ENCODE results near the gene RHEX. TPM values are rescaled to one million over a fixed set of nuclear protein-coding genes. Genes with fewer than 3 reads are reported as not detected.

The RHEX gene
- total RNA-seq, 3 donors from 2014 or later = not detected

DNA sequence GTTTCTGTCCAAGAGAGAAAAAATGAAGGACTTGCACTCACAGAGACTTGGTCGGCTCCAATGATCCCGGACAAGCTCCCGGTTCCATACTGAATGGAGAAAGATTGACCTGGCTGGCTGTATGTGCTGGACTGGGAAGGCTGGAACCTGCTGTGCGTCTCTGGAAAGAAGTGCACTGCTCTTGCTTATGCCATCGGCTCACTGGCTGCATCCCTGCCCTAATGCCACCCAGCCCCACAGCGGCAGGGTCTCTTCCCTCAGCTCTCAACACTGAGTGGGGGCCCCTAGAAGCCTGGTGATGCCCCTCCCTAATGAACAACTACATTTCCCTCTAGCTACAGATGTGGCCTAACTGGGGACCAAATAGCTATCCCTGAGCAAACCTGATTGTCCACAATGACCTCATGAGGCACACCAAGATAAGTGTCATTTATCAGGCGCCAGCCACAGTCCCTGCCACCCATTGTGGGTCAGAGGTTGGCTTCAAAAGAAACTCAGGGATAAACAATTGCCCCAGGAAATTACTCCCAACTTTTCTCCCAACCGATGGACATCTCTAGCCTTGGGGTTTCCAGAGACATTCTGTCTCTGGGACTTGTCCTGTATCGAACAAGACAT lies 31.9 kb upstream of the RHEX start:
- H3K36me3 Mint-ChIP-seq (ENCODE audit: insufficient read depth) = no peaks in the 10 kb centered on the region
- H3K4me3 Mint-ChIP-seq = no peak overlapping the region
- no peaks in the 10 kb centered on the region for H3K4me1 Mint-ChIP-seq (ENCODE audit: low read depth)
- no peak for ATAC-seq
- H3K27me3 Mint-ChIP-seq (ENCODE audit: low read depth) = peaks cover 12% of the 10 kb centered on the region
- no peaks in the 10 kb centered on the region for H3K9me3 Mint-ChIP-seq
- DNase-seq = no peak

DNA sequence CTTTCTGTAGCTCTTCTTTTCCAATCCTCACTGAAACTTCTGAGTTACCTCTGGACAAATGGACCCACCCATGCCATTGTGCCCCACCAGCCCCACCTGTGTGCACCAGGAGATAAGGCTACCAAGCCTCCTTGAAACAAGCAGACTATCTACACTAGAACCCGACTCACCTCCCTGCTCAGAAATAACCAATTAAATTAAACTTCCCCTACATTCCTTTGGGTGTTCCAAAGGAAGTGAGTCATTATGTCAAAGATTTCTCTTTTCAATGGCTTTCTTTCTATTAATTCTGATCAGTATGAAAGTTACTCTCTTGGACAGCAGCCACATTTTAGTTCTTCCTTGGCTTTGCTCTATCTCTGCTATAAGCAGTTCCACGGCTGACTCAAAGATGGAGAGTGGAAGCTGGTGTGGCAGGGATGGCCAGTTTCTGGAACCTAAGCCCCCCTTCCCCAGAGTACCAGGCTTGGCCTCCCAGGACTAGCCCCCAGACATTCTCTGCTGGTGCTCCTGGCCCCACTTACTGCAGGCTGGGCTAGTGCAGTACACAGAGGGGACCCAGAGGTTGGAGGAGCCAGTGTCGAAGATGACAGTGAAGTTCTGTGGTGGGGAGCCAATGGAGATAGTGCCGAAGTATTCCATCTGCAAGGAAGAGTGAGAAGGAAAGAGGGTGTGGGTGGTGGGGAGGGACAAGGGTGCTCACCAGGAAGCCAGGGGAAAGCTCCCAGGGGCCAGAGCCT lies 31.2 kb upstream of the RHEX start:
- ATAC-seq (no peak), DNase-seq (no peak)
- H3K4me1 Mint-ChIP-seq (ENCODE audit: low read depth) = no peaks in the 10 kb centered on the region
- no peaks in the 10 kb centered on the region for H3K36me3 Mint-ChIP-seq (ENCODE audit: insufficient read depth)
- peaks cover 12% of the 10 kb centered on the region for H3K27me3 Mint-ChIP-seq (ENCODE audit: low read depth)
- H3K9me3 Mint-ChIP-seq = no peaks in the 10 kb centered on the region
- no peak overlapping the region for H3K4me3 Mint-ChIP-seq

GRCh38 chr1:206022766-206023165 lies 30.2 kb upstream of the RHEX start:
- Mint-ChIP-seq H3K27me3 (ENCODE audit: low read depth) (peaks cover 20% of the 10 kb centered on the region), H3K9me3 (no peaks in the 10 kb centered on the region), H3K4me3 (no peak overlapping the region), H3K36me3 (ENCODE audit: insufficient read depth) (no peaks in the 10 kb centered on the region), H3K4me1 (ENCODE audit: low read depth) (no peaks in the 10 kb centered on the region)
- ATAC-seq = no peak
- DNase-seq = no peak

DNA sequence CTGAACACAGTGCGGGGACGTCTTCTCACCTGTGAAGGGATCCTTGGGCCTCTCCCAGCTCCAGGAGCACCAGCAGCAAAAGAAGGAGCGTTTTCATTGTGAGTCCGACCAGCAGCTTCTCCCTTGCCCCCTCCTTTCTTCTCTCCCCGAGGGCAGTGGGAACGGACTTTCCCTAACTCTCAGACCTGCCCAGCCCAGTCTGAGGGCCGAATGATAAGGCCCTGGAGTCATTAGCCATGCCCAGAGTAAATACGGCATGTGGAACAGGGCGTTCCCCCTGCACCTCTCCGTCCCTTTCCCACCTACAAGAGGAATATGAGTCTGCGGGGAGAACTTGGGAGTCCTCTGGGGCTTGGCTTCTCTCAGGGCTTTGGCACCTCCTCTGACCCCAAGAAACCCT lies 29.3 kb upstream of the RHEX start, which contains the start of gene CTSE:
CTSE (minus strand) TSS at position 201 of the 400 bp plus-strand sequence; CDS start at position 97, 104 bp downstream.
- DNase-seq = no peak
- H3K4me3 Mint-ChIP-seq = no peak within 1 kb of the TSS

DNA sequence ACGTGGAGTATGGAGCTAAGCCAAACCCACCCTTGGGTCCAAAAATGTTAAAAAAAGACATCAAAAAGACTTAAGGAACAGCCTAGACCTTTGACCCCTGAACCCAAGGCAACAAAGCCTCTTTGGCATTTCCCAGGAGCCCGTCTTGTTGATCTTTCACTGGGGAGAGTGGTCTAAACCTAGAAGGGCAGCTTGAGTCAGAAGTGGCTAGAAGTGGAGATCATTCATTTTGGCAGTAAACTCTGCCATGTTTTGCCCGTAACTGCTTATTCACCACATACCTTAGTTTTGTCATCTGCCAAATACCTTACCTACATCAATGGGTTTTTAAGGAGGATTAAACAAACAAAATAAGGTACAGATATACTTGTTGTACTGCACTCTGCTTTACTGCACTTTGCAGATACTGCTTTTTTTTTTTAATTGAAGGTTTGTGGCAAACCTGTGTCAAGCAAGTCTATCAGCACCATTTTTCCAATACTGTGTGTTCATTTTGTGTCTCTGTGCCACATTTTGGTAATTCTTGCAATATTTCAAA lies 27.6 kb upstream of the RHEX start:
- no peaks in the 10 kb centered on the region for H3K9me3 Mint-ChIP-seq
- ATAC-seq (no peak), DNase-seq (no peak)
- H3K4me1 Mint-ChIP-seq (ENCODE audit: low read depth) = no peaks in the 10 kb centered on the region
- H3K36me3 Mint-ChIP-seq (ENCODE audit: insufficient read depth) = no peaks in the 10 kb centered on the region
- no peak overlapping the region for H3K4me3 Mint-ChIP-seq
- H3K27me3 Mint-ChIP-seq (ENCODE audit: low read depth) = peaks cover 27% of the 10 kb centered on the region

More for the DNA sequence above, 29.3 kb upstream of the RHEX start, which contains the start of gene CTSE:
- peaks cover 22% of the 10 kb centered on the region for H3K27me3 Mint-ChIP-seq (ENCODE audit: low read depth)
- ATAC-seq = no peak
- no peaks in the 10 kb centered on the region for H3K9me3 Mint-ChIP-seq
- H3K36me3 Mint-ChIP-seq (ENCODE audit: insufficient read depth) = no peaks in the 10 kb centered on the region
- H3K4me1 Mint-ChIP-seq (ENCODE audit: low read depth) = no peaks in the 10 kb centered on the region

- H3K4me3 Mint-ChIP-seq = no peak overlapping the region
- DNase-seq (no peak), ATAC-seq (no peak)
- no peaks in the 10 kb centered on the region for H3K36me3 Mint-ChIP-seq (ENCODE audit: insufficient read depth)
- H3K4me1 Mint-ChIP-seq (ENCODE audit: low read depth) = peaks cover 2% of the 10 kb centered on the region
- H3K27me3 Mint-ChIP-seq (ENCODE audit: low read depth) = peaks cover 15% of the 10 kb centered on the region
- H3K9me3 Mint-ChIP-seq = no peaks in the 10 kb centered on the region
Observed at GRCh38 chr1:206029484-206029883, 23.5 kb upstream of the RHEX start.

GRCh38 chr1:206030191-206030590 lies 22.8 kb upstream of the RHEX start:
- no peaks in the 10 kb centered on the region for H3K36me3 Mint-ChIP-seq (ENCODE audit: insufficient read depth)
- H3K9me3 Mint-ChIP-seq = no peaks in the 10 kb centered on the region
- H3K4me3 Mint-ChIP-seq = no peak overlapping the region
- peaks cover 5% of the 10 kb centered on the region for H3K4me1 Mint-ChIP-seq (ENCODE audit: low read depth)
- ATAC-seq (no peak), DNase-seq (no peak)
- peaks cover 15% of the 10 kb centered on the region for H3K27me3 Mint-ChIP-seq (ENCODE audit: low read depth)

DNA sequence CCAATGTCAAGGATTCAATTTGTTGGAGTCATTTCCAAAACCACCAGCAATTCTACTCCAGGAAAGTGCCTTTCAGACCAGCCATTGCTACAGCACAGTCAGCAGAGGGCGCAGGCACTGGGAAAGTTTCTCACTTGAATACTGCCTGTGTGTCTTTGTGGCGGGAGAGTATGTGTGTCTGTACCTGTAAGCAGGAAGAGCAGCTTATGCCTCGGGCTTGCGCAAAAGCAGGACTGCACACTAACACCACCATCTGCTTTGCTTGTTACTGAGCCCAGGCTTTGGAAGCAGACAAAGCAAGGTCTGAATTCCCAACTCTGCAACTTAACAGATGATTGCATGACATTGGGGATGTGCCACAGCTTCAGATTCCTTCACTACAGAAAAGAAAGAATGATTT lies 22.3 kb upstream of the RHEX start:
- ATAC-seq (peak; percentile 85), DNase-seq (peak; percentile 51)
- Mint-ChIP-seq H3K9me3 (no peaks in the 10 kb centered on the region), H3K4me3 (no peak overlapping the region), H3K4me1 (ENCODE audit: low read depth) (peaks cover 5% of the 10 kb centered on the region), H3K36me3 (ENCODE audit: insufficient read depth) (no peaks in the 10 kb centered on the region), H3K27me3 (ENCODE audit: low read depth) (peaks cover 15% of the 10 kb centered on the region)

- DNase-seq (no peak), ATAC-seq (no peak)
- Mint-ChIP-seq H3K4me1 (ENCODE audit: low read depth) (peaks cover 5% of the 10 kb centered on the region), H3K9me3 (no peaks in the 10 kb centered on the region), H3K36me3 (ENCODE audit: insufficient read depth) (no peaks in the 10 kb centered on the region), H3K4me3 (no peak overlapping the region), H3K27me3 (ENCODE audit: low read depth) (peaks cover 10% of the 10 kb centered on the region)
Observed at GRCh38 chr1:206032380-206033140, 20.4 kb upstream of the RHEX start.

DNA sequence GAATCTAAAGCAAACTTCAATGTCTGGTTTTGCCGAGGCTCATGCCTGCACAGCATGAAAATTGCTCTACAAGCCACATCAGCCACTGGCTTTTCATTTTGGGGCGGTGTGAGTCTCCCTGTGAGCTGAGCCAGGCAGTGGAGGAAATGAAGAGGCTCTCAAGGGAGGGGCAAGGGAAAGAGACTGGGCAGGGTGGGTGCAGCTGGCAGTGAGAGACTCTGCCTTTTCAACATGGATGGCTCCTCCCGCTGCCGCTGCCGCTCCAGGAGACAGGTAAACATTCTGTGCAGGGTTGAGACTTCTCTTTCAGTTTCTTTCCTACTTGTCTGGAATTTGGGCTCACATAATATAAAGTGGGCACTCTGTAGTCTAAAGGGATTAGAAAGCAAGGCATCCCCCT lies 17.9 kb upstream of the RHEX start:
- H3K4me3 Mint-ChIP-seq = peak overlapping the region; percentile 48

GRCh38 chr1:206036663-206037455 lies 16.1 kb upstream of the RHEX start:
- ATAC-seq = no peak
- Mint-ChIP-seq H3K4me1 (ENCODE audit: low read depth) (peaks cover 19% of the 10 kb centered on the region), H3K27me3 (ENCODE audit: low read depth) (no peaks in the 10 kb centered on the region), H3K9me3 (no peaks in the 10 kb centered on the region), H3K36me3 (ENCODE audit: insufficient read depth) (no peaks in the 10 kb centered on the region), H3K4me3 (no peak overlapping the region)
- DNase-seq = no peak

More for the DNA sequence above, 17.9 kb upstream of the RHEX start:
- Mint-ChIP-seq H3K4me1 (ENCODE audit: low read depth) (peaks cover 18% of the 10 kb centered on the region), H3K36me3 (ENCODE audit: insufficient read depth) (no peaks in the 10 kb centered on the region), H3K9me3 (no peaks in the 10 kb centered on the region), H3K27me3 (ENCODE audit: low read depth) (no peaks in the 10 kb centered on the region)
- peak in 1 of 2 donors; percentile 36 for ATAC-seq
- no peak for DNase-seq

DNA sequence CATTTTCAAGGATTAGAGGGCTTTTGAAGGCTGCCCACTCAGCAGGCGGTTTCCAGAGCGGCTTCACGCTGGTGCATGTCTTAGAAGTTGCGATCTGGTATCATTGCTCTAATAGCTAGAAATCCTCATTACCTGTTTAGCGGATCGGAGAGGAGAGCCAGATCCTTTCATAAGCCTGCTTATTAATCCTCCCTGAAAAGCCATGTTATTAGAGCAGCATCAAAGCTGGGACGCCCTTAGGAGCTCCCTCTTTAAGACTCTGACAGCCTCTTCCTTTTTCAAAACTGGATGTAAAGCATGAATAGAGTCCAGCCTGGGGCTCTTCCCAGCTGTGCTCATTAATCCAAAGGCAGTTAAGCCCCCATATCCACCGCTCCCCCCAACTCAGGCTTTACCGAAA lies 15.4 kb upstream of the RHEX start:
- DNase-seq (no peak), ATAC-seq (no peak)
- Mint-ChIP-seq H3K27me3 (ENCODE audit: low read depth) (no peaks in the 10 kb centered on the region), H3K4me3 (no peak overlapping the region), H3K36me3 (ENCODE audit: insufficient read depth) (no peaks in the 10 kb centered on the region), H3K4me1 (ENCODE audit: low read depth) (peaks cover 19% of the 10 kb centered on the region), H3K9me3 (no peaks in the 10 kb centered on the region)

- no peak for ATAC-seq
- H3K9me3 Mint-ChIP-seq = no peaks in the 10 kb centered on the region
- H3K4me3 Mint-ChIP-seq = no peak overlapping the region
- no peak for DNase-seq
- no peaks in the 10 kb centered on the region for H3K36me3 Mint-ChIP-seq (ENCODE audit: insufficient read depth)
- peaks cover 19% of the 10 kb centered on the region for H3K4me1 Mint-ChIP-seq (ENCODE audit: low read depth)
- H3K27me3 Mint-ChIP-seq (ENCODE audit: low read depth) = no peaks in the 10 kb centered on the region
Observed at GRCh38 chr1:206039046-206039973, 13.7 kb upstream of the RHEX start.
